WTC11 (cell line): ENCODE data around the gene CLEC2D. TPM values are rescaled to one million over a fixed set of nuclear protein-coding genes. Genes with fewer than 3 reads are reported as not detected.

Experiments used
- ATAC-seq: fragments of 200-7000 bp; cut with Tn5 transposase; 2 replicates; pipeline ENCODE4 v1.10.0; 2021; ENCODE audit warnings: mild to moderate bottlenecking, moderate library complexity
- CTCF ChIA-PET: fragments of 300-600 bp; sonication (Branson Sonifier 250); formaldehyde crosslinking; loops from one replicate; lab custom pipeline; 2021; ENCODE audit warnings: antibody characterized with exemption; lab: Charles Lee
- POLR2A ChIA-PET: fragments of 350-600 bp; sonication (Branson Sonifier 250); formaldehyde crosslinking; loops from one replicate; lab custom pipeline; 2021; ENCODE audit warnings: antibody characterized with exemption; lab: Charles Lee
- DNase-seq: peaks from one replicate; pipeline ENCODE4 v3.0.0; 2021; ENCODE audit warnings: low spot score
- H3K27ac Mint-ChIP-seq: 2 replicates; pipeline ENCODE4 v1.8.0; 2021; ENCODE audit warnings: mixed read lengths
- H3K27me3 Mint-ChIP-seq: 2 replicates; pipeline ENCODE4 v1.8.0; 2021; ENCODE audit warnings: low read depth, mild to moderate bottlenecking, moderate library complexity, mixed read lengths
- H3K36me3 Mint-ChIP-seq: 2 replicates; pipeline ENCODE4 v1.8.0; 2021; ENCODE audit warnings: mixed read lengths
- H3K4me1 Mint-ChIP-seq: 2 replicates; pipeline ENCODE4 v1.8.0; 2022; ENCODE audit warnings: mixed read lengths
- H3K4me3 Mint-ChIP-seq: 2 replicates; pipeline ENCODE4 v1.8.0; 2021; ENCODE audit warnings: mild to moderate bottlenecking, moderate library complexity, mixed read lengths
- H3K9me3 Mint-ChIP-seq: 2 replicates; pipeline ENCODE4 v1.8.0; 2021; ENCODE audit warnings: mixed read lengths
- ESRRA ChIP-seq: sonication (generic); formaldehyde crosslinking; IDR thresholded peaks from 2 replicates; pipeline ENCODE4 v1.8.1; 2022; ENCODE audit warnings: mild to moderate bottlenecking, missing genetic modification reagents, borderline replicate concordance
- FOXJ3 ChIP-seq: sonication (generic); formaldehyde crosslinking; IDR thresholded peaks from 2 replicates; pipeline ENCODE4 v1.9.0; 2021; ENCODE audit warnings: missing genetic modification reagents, mild to moderate bottlenecking, borderline replicate concordance
- FOXK1 ChIP-seq: sonication (generic); formaldehyde crosslinking; IDR thresholded peaks from 2 replicates; pipeline ENCODE4 v1.8.0; 2022; ENCODE audit warnings: mild to moderate bottlenecking, moderate library complexity, missing genetic modification reagents
- MYBL2 ChIP-seq: sonication (generic); formaldehyde crosslinking; IDR thresholded peaks from 2 replicates; pipeline ENCODE4 v1.8.1; 2023; ENCODE audit warnings: mild to moderate bottlenecking, moderate library complexity, missing genetic modification reagents
- NR2C2 ChIP-seq: sonication (generic); formaldehyde crosslinking; IDR thresholded peaks from 2 replicates; pipeline ENCODE4 v1.8.0; 2022; ENCODE audit warnings: mild to moderate bottlenecking, missing genetic modification reagents
- SMAD4 ChIP-seq: sonication (generic); formaldehyde crosslinking; IDR thresholded peaks from 2 replicates; pipeline ENCODE4 v1.8.0; 2022; ENCODE audit warnings: mild to moderate bottlenecking, missing genetic modification reagents
- SOX15 ChIP-seq: fragments of 250-450 bp; sonication (Bioruptor Pico); IDR thresholded peaks from 2 replicates; pipeline ENCODE4 v1.9.0; 2021; ENCODE audit warnings: mild to moderate bottlenecking
- SP1 ChIP-seq: sonication (generic); formaldehyde crosslinking; conservative IDR thresholded peaks from 2 replicates; pipeline ENCODE4 v1.8.1; 2022; ENCODE audit warnings: missing genetic modification reagents
- TCF7 ChIP-seq: sonication (generic); formaldehyde crosslinking; IDR thresholded peaks from 2 replicates; pipeline ENCODE4 v1.8.0; 2022; ENCODE audit warnings: mild to moderate bottlenecking, low read depth, missing genetic modification reagents, moderate library complexity
- TEAD1 ChIP-seq: sonication (generic); formaldehyde crosslinking; IDR thresholded peaks from 2 replicates; pipeline ENCODE4 v1.8.0; 2022; ENCODE audit warnings: mild to moderate bottlenecking, missing genetic modification reagents
- ZBTB21 ChIP-seq: sonication (generic); formaldehyde crosslinking; IDR thresholded peaks from 2 replicates; pipeline ENCODE4 v1.8.1; 2023; ENCODE audit warnings: mild to moderate bottlenecking, missing genetic modification reagents, borderline replicate concordance
- ZNF219 ChIP-seq: sonication (generic); formaldehyde crosslinking; IDR thresholded peaks from 2 replicates; pipeline ENCODE4 v1.8.0; 2023; ENCODE audit warnings: missing genetic modification reagents, mild to moderate bottlenecking, borderline replicate concordance
- ZNF232 ChIP-seq: sonication (generic); formaldehyde crosslinking; IDR thresholded peaks from 2 replicates; pipeline ENCODE4 v1.8.0; 2022; ENCODE audit warnings: mild to moderate bottlenecking, missing genetic modification reagents
- total RNA-seq: library from RNA; stranded (reverse); gene quantifications from 3 replicates; pipeline ENCODE4 v1.2.3, GENCODE V29; 2021
- TF ChIP-seq, protein P1 (sequence below): sonication (generic); formaldehyde crosslinking; IDR thresholded peaks from 2 replicates; pipeline ENCODE4 v1.8.0; 2022; ENCODE audit warnings: missing genetic modification reagents
- TF ChIP-seq, protein P2 (sequence below): sonication (generic); formaldehyde crosslinking; IDR thresholded peaks from 2 replicates; pipeline ENCODE4 v1.8.1; 2023; ENCODE audit warnings: mild to moderate bottlenecking, missing genetic modification reagents, moderate library complexity
- TF ChIP-seq, protein P3 (sequence below): sonication (generic); formaldehyde crosslinking; conservative IDR thresholded peaks from 2 replicates; pipeline ENCODE4 v1.8.1; 2022; ENCODE audit warnings: mild to moderate bottlenecking, missing genetic modification reagents
- TF ChIP-seq, protein P4 (sequence below): fragments of 250-450 bp; sonication (Bioruptor Pico); IDR thresholded peaks from 2 replicates; pipeline ENCODE4 v1.9.0; 2021; ENCODE audit warnings: mild to moderate bottlenecking
- TF ChIP-seq, protein P5 (sequence below): sonication (generic); formaldehyde crosslinking; IDR thresholded peaks from 2 replicates; pipeline ENCODE4 v1.8.1; 2022; ENCODE audit warnings: mild to moderate bottlenecking, missing genetic modification reagents, moderate library complexity, borderline replicate concordance
- TF ChIP-seq, protein P6 (sequence below): fragments of 250-450 bp; sonication (Bioruptor Pico); IDR thresholded peaks from 2 replicates; pipeline ENCODE4 v1.9.0; 2021; ENCODE audit warnings: mild to moderate bottlenecking, borderline replicate concordance
- TF ChIP-seq, protein P7 (sequence below): sonication (generic); formaldehyde crosslinking; conservative IDR thresholded peaks from 2 replicates; pipeline ENCODE4 v1.8.1; 2023; ENCODE audit warnings: mild to moderate bottlenecking, low read depth, missing genetic modification reagents, moderate library complexity

The CLEC2D gene
- total RNA-seq, 1 experiment from 2014 or later = 6.2 TPM

DNA sequence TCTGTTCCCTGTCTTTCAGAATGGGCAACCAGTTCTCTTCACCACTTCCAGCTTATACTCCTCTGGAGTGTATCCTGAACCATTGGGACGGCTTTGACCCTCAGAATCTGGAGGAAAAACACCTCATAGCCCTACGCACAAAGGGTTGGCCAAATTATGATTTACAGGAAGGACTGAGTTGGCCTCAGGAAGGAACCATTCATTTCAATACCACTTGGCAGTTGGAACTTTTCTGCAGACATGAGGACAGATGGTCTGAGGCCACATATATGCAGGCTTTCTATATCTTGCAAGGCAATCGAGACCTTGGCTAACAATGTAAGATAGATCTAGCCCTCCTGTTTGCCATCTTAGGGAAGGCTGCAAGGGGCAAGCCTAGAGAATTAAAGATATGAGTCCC, 39.3 kb downstream of the CLEC2D start (continued):
- TF ChIP-seq, protein P1, sequence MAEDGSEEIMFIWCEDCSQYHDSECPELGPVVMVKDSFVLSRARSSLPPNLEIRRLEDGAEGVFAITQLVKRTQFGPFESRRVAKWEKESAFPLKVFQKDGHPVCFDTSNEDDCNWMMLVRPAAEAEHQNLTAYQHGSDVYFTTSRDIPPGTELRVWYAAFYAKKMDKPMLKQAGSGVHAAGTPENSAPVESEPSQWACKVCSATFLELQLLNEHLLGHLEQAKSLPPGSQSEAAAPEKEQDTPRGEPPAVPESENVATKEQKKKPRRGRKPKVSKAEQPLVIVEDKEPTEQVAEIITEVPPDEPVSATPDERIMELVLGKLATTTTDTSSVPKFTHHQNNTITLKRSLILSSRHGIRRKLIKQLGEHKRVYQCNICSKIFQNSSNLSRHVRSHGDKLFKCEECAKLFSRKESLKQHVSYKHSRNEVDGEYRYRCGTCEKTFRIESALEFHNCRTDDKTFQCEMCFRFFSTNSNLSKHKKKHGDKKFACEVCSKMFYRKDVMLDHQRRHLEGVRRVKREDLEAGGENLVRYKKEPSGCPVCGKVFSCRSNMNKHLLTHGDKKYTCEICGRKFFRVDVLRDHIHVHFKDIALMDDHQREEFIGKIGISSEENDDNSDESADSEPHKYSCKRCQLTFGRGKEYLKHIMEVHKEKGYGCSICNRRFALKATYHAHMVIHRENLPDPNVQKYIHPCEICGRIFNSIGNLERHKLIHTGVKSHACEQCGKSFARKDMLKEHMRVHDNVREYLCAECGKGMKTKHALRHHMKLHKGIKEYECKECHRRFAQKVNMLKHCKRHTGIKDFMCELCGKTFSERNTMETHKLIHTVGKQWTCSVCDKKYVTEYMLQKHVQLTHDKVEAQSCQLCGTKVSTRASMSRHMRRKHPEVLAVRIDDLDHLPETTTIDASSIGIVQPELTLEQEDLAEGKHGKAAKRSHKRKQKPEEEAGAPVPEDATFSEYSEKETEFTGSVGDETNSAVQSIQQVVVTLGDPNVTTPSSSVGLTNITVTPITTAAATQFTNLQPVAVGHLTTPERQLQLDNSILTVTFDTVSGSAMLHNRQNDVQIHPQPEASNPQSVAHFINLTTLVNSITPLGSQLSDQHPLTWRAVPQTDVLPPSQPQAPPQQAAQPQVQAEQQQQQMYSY = no peak
- TF ChIP-seq, protein P2, sequence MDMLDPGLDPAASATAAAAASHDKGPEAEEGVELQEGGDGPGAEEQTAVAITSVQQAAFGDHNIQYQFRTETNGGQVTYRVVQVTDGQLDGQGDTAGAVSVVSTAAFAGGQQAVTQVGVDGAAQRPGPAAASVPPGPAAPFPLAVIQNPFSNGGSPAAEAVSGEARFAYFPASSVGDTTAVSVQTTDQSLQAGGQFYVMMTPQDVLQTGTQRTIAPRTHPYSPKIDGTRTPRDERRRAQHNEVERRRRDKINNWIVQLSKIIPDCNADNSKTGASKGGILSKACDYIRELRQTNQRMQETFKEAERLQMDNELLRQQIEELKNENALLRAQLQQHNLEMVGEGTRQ (CRISPR knock-in tag) = no peak
- no peak for TF ChIP-seq NR2C2 (CRISPR knock-in tag)
- TF ChIP-seq ZNF232 (CRISPR knock-in tag) = no peak

DNA sequence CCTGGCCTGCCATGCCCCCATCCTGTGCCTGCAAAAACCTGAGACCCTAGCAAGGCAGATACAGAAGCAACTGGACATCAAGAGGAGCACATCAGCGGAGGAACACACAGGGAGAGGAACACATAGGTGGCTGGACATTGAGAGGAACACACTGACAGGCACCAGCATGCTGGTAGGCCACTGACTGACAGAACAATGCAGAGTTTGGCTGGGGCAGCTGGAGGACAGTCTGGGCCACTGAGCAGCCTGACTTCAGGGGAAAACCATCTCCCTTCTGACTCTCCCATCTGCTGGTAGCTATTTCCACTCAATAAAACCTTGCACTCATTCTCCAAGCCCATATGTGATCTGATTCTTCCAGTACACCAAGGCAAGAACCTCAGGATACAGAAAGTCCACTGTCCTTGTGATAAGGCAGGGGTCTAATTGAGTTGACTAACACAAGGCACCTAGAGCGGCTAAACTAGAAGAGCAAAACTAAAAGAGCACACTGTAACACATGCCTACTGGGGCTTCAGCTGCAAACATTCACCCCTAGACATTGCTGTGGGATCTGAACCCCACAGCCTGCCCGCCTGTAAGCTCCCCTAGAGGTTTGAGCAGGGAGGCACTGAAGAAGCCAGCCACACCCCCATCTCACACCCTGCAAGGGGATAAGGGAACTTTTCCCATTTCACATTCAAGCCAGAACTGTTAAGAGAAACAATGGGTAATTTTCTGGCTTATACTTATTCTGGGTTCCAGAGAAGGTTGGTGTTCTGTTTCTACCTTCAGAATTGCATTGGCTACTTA, 41.3 kb downstream of the CLEC2D start:
- DNase-seq (no peak), ATAC-seq (peak; percentile 61)
- H3K27me3 Mint-ChIP-seq = no peaks in the 10 kb centered on the region
- no peak overlapping the region for H3K27ac Mint-ChIP-seq
- no peak overlapping the region for H3K4me3 Mint-ChIP-seq
- peaks cover 6% of the 10 kb centered on the region for H3K9me3 Mint-ChIP-seq
- 0 out of 2 replicates have a peak, but pooled peaks cover 3% of the 10 kb centered on the region for H3K36me3 Mint-ChIP-seq
- POLR2A ChIA-PET = no interaction called here
- CTCF ChIA-PET = interaction anchor here (0.6 to 1.1 kb wide), 2 partner anchors 241 to 637 kb away, joined by 3 read pairs; no protein-coding TSS in a partner anchor
- H3K4me1 Mint-ChIP-seq = peaks cover 22% of the 10 kb centered on the region
- TF ChIP-seq SP1 (CRISPR knock-in tag) = no peak
- TF ChIP-seq ESRRA = no peak
- TF ChIP-seq SMAD4 (CRISPR knock-in tag) = no peak
- no peak for TF ChIP-seq FOXJ3 (CRISPR knock-in tag)
- TF ChIP-seq, protein P3, sequence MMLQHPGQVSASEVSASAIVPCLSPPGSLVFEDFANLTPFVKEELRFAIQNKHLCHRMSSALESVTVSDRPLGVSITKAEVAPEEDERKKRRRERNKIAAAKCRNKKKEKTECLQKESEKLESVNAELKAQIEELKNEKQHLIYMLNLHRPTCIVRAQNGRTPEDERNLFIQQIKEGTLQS = no peak
- TF ChIP-seq, protein P4, sequence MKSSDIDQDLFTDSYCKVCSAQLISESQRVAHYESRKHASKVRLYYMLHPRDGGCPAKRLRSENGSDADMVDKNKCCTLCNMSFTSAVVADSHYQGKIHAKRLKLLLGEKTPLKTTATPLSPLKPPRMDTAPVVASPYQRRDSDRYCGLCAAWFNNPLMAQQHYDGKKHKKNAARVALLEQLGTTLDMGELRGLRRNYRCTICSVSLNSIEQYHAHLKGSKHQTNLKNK (CRISPR knock-in tag) = no peak
- no peak for TF ChIP-seq ZBTB21 (CRISPR knock-in tag)
- TF ChIP-seq TEAD1 = no peak
- TF ChIP-seq SOX15 (CRISPR knock-in tag) = no peak
- TF ChIP-seq ZNF219 = no peak
- TF ChIP-seq, protein P5, sequence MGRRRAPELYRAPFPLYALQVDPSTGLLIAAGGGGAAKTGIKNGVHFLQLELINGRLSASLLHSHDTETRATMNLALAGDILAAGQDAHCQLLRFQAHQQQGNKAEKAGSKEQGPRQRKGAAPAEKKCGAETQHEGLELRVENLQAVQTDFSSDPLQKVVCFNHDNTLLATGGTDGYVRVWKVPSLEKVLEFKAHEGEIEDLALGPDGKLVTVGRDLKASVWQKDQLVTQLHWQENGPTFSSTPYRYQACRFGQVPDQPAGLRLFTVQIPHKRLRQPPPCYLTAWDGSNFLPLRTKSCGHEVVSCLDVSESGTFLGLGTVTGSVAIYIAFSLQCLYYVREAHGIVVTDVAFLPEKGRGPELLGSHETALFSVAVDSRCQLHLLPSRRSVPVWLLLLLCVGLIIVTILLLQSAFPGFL (CRISPR knock-in tag) = no peak
- TF ChIP-seq FOXK1 (CRISPR knock-in tag) = no peak
- TF ChIP-seq, protein P6, sequence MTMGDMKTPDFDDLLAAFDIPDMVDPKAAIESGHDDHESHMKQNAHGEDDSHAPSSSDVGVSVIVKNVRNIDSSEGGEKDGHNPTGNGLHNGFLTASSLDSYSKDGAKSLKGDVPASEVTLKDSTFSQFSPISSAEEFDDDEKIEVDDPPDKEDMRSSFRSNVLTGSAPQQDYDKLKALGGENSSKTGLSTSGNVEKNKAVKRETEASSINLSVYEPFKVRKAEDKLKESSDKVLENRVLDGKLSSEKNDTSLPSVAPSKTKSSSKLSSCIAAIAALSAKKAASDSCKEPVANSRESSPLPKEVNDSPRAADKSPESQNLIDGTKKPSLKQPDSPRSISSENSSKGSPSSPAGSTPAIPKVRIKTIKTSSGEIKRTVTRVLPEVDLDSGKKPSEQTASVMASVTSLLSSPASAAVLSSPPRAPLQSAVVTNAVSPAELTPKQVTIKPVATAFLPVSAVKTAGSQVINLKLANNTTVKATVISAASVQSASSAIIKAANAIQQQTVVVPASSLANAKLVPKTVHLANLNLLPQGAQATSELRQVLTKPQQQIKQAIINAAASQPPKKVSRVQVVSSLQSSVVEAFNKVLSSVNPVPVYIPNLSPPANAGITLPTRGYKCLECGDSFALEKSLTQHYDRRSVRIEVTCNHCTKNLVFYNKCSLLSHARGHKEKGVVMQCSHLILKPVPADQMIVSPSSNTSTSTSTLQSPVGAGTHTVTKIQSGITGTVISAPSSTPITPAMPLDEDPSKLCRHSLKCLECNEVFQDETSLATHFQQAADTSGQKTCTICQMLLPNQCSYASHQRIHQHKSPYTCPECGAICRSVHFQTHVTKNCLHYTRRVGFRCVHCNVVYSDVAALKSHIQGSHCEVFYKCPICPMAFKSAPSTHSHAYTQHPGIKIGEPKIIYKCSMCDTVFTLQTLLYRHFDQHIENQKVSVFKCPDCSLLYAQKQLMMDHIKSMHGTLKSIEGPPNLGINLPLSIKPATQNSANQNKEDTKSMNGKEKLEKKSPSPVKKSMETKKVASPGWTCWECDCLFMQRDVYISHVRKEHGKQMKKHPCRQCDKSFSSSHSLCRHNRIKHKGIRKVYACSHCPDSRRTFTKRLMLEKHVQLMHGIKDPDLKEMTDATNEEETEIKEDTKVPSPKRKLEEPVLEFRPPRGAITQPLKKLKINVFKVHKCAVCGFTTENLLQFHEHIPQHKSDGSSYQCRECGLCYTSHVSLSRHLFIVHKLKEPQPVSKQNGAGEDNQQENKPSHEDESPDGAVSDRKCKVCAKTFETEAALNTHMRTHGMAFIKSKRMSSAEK (CRISPR knock-in tag) = no peak
- TF ChIP-seq, protein P7, sequence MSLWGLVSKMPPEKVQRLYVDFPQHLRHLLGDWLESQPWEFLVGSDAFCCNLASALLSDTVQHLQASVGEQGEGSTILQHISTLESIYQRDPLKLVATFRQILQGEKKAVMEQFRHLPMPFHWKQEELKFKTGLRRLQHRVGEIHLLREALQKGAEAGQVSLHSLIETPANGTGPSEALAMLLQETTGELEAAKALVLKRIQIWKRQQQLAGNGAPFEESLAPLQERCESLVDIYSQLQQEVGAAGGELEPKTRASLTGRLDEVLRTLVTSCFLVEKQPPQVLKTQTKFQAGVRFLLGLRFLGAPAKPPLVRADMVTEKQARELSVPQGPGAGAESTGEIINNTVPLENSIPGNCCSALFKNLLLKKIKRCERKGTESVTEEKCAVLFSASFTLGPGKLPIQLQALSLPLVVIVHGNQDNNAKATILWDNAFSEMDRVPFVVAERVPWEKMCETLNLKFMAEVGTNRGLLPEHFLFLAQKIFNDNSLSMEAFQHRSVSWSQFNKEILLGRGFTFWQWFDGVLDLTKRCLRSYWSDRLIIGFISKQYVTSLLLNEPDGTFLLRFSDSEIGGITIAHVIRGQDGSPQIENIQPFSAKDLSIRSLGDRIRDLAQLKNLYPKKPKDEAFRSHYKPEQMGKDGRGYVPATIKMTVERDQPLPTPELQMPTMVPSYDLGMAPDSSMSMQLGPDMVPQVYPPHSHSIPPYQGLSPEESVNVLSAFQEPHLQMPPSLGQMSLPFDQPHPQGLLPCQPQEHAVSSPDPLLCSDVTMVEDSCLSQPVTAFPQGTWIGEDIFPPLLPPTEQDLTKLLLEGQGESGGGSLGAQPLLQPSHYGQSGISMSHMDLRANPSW (CRISPR knock-in tag) = no peak
- TF ChIP-seq TCF7 (CRISPR knock-in tag) = no peak
- no peak for TF ChIP-seq MYBL2
